IPS-18a (cell line): ENCODE data around the gene CDC5L.

ENCODE experiments used
- H3K27ac ChIP-seq: one replicate; pipeline ENCODE4 v1.5.1; 2013; ENCODE audit warnings: low read length
- H3K27me3 ChIP-seq: one replicate; pipeline ENCODE4 v1.6.1; 2013; ENCODE audit warnings: mild to moderate bottlenecking, low read length; ENCODE audit not compliant: control insufficient read depth, insufficient read depth
- H3K36me3 ChIP-seq: one replicate; pipeline ENCODE4 v1.6.1; 2013; ENCODE audit warnings: low read depth, low read length; ENCODE audit not compliant: control insufficient read depth
- H3K4me1 ChIP-seq: one replicate; pipeline ENCODE4 v1.6.1; 2013; ENCODE audit warnings: low read depth, low read length; ENCODE audit not compliant: control insufficient read depth
- H3K4me3 ChIP-seq: one replicate; pipeline ENCODE4 v1.5.1; 2013; ENCODE audit warnings: low read length
- H3K9ac ChIP-seq: one replicate; pipeline ENCODE4 v1.6.1; 2013; ENCODE audit warnings: mild to moderate bottlenecking, low read length, moderate library complexity
- H3K9me3 ChIP-seq: one replicate; pipeline ENCODE4 v1.6.1; 2013; ENCODE audit warnings: low read depth, low read length; ENCODE audit not compliant: control insufficient read depth

CDC5L gene

GRCh38 chr6:44400572-44400971 lies 13.1 kb downstream of the CDC5L start:
- Histone ChIP-seq H3K36me3 (peaks cover 63% of the 10 kb centered on the region), H3K27me3 (no peaks in the 10 kb centered on the region), H3K27ac (no peak overlapping the region), H3K9ac (no peak overlapping the region), H3K4me1 (no peaks in the 10 kb centered on the region), H3K4me3 (no peak overlapping the region), H3K9me3 (no peaks in the 10 kb centered on the region)

- H3K4me3 ChIP-seq = no peak overlapping the region
- H3K9me3 ChIP-seq = no peaks in the 10 kb centered on the region
- H3K27me3 ChIP-seq = no peaks in the 10 kb centered on the region
- no peak overlapping the region for H3K27ac ChIP-seq
- no peaks in the 10 kb centered on the region for H3K4me1 ChIP-seq
- H3K36me3 ChIP-seq = peaks cover 62% of the 10 kb centered on the region
- no peak overlapping the region for H3K9ac ChIP-seq
Observed at GRCh38 chr6:44401138-44401537, 13.6 kb downstream of the CDC5L start.

DNA sequence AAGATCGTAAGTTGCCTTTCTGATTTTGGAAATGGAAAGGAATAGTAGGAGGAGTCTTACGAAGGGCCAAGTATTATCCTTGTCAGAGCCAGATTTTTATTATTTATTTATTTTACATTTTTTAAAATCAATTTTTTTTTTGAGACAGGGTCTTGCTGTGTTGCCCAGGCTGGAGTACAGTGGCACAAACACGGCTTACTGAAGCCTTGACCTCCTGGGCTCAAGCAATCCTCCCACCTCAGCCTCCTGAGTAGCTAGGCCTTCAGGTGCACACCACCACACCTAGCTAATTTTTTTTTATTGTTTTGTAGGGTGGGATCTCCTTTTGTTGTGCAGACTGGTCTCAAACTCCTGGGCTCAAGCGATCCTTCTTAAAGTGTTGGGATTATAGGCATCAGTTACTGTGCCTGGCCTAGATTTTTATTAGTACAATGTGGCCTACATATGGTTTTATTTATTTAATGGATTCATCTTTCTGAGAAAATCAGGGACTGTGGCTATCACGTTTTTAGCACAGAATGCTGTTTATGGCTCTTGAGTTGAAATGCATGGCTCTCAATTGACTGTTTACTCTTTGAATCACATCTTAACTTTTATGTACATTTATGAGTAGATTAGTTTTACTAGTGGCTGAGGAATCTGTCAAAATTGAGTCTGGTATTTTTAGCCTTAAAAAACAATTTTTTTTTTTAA lies 16.7 kb downstream of the CDC5L start:
- H3K4me1 ChIP-seq = no peaks in the 10 kb centered on the region
- H3K27me3 ChIP-seq = no peaks in the 10 kb centered on the region
- H3K9me3 ChIP-seq = no peaks in the 10 kb centered on the region
- H3K4me3 ChIP-seq = no peak overlapping the region
- no peak overlapping the region for H3K9ac ChIP-seq
- no peak overlapping the region for H3K27ac ChIP-seq
- peaks cover 62% of the 10 kb centered on the region for H3K36me3 ChIP-seq

- Histone ChIP-seq H3K36me3 (peaks cover 63% of the 10 kb centered on the region), H3K4me3 (no peak overlapping the region), H3K4me1 (no peaks in the 10 kb centered on the region), H3K9me3 (no peaks in the 10 kb centered on the region), H3K9ac (no peak overlapping the region), H3K27me3 (no peaks in the 10 kb centered on the region), H3K27ac (no peak overlapping the region)
Observed at GRCh38 chr6:44404715-44405099, 17.2 kb downstream of the CDC5L start.

DNA sequence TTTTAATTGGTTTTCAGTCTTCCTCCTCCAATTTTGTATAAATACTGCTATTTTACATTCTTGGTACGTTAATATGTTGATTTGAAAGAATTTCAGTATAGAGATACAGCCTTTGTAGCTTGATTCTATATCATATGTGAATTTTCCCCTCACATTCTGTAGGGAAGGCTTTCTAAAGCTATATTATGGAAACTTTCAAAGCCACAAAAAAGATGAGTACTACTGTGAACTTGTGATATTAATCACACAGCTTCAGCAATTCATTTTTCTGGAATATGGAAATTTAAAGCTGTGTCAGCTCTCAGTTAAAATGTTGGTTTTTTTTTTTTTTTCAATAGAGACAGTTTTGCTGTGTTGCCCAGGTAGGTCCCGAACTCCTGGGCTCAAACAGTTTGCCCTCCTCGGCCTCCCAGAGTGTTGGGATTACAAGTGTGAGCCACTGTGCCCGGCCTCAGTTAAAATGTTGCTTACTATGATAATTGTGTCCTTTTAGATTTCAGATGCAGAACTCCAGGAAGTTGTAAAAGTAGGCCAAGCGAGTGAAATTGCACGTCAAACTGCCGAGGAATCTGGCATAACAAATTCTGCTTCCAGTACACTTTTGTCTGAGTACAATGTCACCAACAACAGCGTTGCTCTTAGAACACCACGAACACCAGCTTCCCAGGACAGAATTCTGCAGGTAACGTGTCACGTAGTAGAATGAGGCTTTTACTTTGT lies 20.6 kb downstream of the CDC5L start:
- peaks cover 75% of the 10 kb centered on the region for H3K36me3 ChIP-seq
- no peaks in the 10 kb centered on the region for H3K9me3 ChIP-seq
- no peak overlapping the region for H3K4me3 ChIP-seq
- H3K27me3 ChIP-seq = no peaks in the 10 kb centered on the region
- H3K9ac ChIP-seq = no peak overlapping the region
- no peak overlapping the region for H3K27ac ChIP-seq
- no peaks in the 10 kb centered on the region for H3K4me1 ChIP-seq

DNA sequence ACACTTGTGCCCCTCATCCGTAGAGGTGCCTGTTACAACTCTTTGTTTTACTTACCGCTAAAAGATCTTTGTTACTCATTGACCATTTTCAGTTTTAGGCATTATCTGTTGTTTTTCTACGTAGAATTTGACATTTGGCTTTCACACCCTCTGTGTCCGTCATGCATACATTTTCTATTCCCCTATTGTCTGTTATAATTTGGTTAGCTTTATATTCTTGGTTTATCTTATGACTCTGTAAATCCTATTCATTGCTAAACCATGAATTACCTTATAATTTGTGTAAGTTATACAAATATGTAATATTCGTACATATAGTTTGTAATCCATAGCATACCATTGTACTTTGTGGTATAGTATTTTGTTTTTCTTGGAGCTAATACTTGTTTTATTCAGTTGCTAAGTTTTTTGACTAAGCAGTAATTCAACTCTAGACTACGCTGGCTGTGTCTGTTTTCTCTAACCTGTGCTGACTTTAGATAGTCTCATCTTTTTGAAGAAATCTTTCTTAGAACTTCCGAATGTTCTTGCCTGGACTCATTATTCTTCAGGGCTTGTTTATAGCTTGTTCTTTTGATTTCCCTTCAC lies 21.8 kb downstream of the CDC5L start:
- no peaks in the 10 kb centered on the region for H3K9me3 ChIP-seq
- no peak overlapping the region for H3K4me3 ChIP-seq
- H3K36me3 ChIP-seq = peaks cover 75% of the 10 kb centered on the region
- H3K27ac ChIP-seq = no peak overlapping the region
- no peaks in the 10 kb centered on the region for H3K4me1 ChIP-seq
- H3K27me3 ChIP-seq = no peaks in the 10 kb centered on the region
- H3K9ac ChIP-seq = no peak overlapping the region

GRCh38 chr6:44410363-44410762 lies 22.9 kb downstream of the CDC5L start:
- Histone ChIP-seq H3K27ac (no peak overlapping the region), H3K27me3 (no peaks in the 10 kb centered on the region), H3K4me3 (no peak overlapping the region), H3K9me3 (no peaks in the 10 kb centered on the region), H3K4me1 (no peaks in the 10 kb centered on the region), H3K36me3 (peaks cover 72% of the 10 kb centered on the region), H3K9ac (no peak overlapping the region)

DNA sequence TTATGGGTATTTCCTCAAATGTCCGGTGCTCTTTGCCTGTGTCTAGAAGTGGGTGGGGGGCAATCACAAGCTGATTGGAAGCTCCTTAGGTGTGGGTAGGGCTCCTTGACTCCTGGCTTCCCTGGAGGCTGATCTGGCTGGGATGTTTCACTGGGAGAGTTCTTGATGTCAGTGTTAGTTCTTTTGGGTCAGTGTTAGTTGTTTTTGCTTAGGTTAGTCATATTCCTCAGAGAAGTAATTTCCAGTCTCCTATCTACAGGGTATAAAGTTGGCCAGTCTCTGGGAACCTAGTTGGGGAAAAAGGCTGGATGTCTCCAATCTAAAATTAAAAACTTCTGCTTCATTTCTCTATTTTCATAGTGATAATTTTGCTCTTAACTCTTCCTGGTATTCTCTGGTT lies 23.6 kb downstream of the CDC5L start:
- H3K36me3 ChIP-seq = peaks cover 68% of the 10 kb centered on the region
- no peaks in the 10 kb centered on the region for H3K9me3 ChIP-seq
- no peak overlapping the region for H3K27ac ChIP-seq
- no peak overlapping the region for H3K9ac ChIP-seq
- H3K4me3 ChIP-seq = no peak overlapping the region
- no peaks in the 10 kb centered on the region for H3K27me3 ChIP-seq
- H3K4me1 ChIP-seq = no peaks in the 10 kb centered on the region

DNA sequence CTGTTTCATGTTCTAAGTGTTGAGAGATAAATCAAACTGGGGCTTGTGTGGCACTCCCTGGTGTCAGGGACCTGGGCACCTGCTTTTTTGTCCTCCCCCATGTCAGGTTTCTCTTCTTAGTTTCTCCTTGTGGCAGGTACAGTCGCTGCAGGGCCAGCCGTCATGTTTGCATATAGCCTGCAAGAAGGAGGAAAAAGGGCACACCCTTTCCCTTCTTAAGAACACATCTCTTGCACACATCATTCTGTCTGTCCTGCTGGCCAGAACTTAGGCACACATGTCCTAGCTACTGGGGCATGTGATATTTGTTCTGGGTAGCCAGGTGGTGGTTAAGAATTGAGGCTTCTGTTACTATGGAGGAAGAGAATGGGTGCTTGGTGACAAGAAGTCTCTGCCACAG lies 27.9 kb downstream of the CDC5L start:
- Histone ChIP-seq H3K27me3 (no peaks in the 10 kb centered on the region), H3K36me3 (peaks cover 52% of the 10 kb centered on the region), H3K27ac (no peak overlapping the region)

DNA sequence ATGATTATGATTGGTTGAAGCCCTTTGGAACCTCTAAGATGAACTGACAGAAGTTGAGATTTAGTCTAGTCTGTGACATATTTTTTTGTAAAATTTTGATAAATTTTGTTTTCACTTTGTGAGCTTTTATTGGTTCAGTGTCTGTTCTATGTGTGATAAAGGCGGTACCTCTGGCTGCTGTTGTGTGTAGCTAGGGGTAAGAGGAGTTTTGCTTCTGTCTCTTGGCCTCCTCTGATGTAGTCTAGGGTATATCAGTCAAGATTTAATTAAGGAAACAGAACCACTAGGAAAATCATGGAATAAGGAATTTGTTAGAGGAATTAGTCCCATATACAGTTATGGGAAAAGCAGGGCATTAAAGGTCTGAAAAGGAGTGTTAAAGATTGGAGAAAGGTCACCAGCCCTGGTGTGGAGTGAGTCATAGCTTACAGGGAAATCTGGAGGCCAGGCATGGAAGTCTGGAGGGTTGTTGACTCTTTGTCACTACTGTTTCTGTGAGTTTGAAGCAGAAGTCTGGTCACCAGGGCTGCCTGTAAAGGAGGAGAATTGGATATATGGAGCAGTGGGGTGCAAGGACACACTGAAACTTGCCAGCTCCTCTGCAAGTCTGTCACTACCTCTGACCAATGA lies 28.5 kb downstream of the CDC5L start:
- Histone ChIP-seq H3K36me3 (peaks cover 57% of the 10 kb centered on the region), H3K4me1 (no peaks in the 10 kb centered on the region), H3K9ac (no peak overlapping the region), H3K4me3 (no peak overlapping the region), H3K27me3 (no peaks in the 10 kb centered on the region), H3K27ac (no peak overlapping the region), H3K9me3 (no peaks in the 10 kb centered on the region)

More for the DNA sequence above, 27.9 kb downstream of the CDC5L start:
- Histone ChIP-seq H3K9ac (no peak overlapping the region), H3K4me1 (no peaks in the 10 kb centered on the region), H3K9me3 (no peaks in the 10 kb centered on the region), H3K4me3 (no peak overlapping the region)

GRCh38 chr6:44422531-44422930 lies 35.0 kb downstream of the CDC5L start:
- no peak overlapping the region for H3K9ac ChIP-seq
- H3K4me1 ChIP-seq = no peaks in the 10 kb centered on the region
- H3K27me3 ChIP-seq = no peaks in the 10 kb centered on the region
- H3K4me3 ChIP-seq = no peak overlapping the region
- peaks cover 80% of the 10 kb centered on the region for H3K36me3 ChIP-seq
- no peak overlapping the region for H3K27ac ChIP-seq
- no peaks in the 10 kb centered on the region for H3K9me3 ChIP-seq
